Heart left ventricle (tissue), 16 donors: ENCODE data around the gene ZFP91. TPM values are rescaled to one million over a fixed set of nuclear protein-coding genes. Genes with fewer than 3 reads are reported as not detected.

Source experiments
- ATAC-seq, 4 donors: fragments of 200-7000 bp; cut with Tn5 transposase; one replicate each; pipeline ENCODE4 v1.9.1; 2020 to 2022; ENCODE audit warnings: moderate library complexity in 4 of 4, mild to moderate bottlenecking in 3 of 4, moderate number of reproducible peaks in 1 of 4
- DNase-seq, 5 donors: peaks; one replicate each; pipeline ENCODE4 v3.0.0-alpha.2; 2020
- H3K27ac ChIP-seq, 12 donors: fragments of 200-600 bp; sonication (generic) in 4 of 12; one replicate each; pipeline versions ENCODE4 v1.5.0 to v1.8.0; 2016 to 2022; ENCODE audit warnings: mild to moderate bottlenecking in 2 of 12
- H3K27me3 ChIP-seq, 9 donors: fragments of 200-600 bp; sonication (generic) in 2 of 9; one replicate each; pipeline versions ENCODE4 v1.5.1 to v1.8.0; 2016 to 2022; ENCODE audit warnings: mild to moderate bottlenecking in 3 of 9
- H3K36me3 ChIP-seq, 9 donors: fragments of 200-600 bp; sonication (generic) in 2 of 9; one replicate each; pipeline versions ENCODE4 v1.5.0 to v1.8.0; 2018 to 2022; ENCODE audit warnings: mild to moderate bottlenecking in 2 of 9
- H3K4me1 ChIP-seq, 12 donors: fragments of 200-600 bp; sonication (generic) in 4 of 12; one replicate each; pipeline versions ENCODE4 v1.5.0 to v1.8.0; 2016 to 2022; ENCODE audit warnings: mild to moderate bottlenecking in 3 of 12
- H3K4me3 ChIP-seq, 12 donors: fragments of 200-600 bp; sonication (generic) in 4 of 12; one replicate each; pipeline versions ENCODE4 v1.5.0 to v1.8.0; 2017 to 2022; ENCODE audit warnings: mild to moderate bottlenecking in 9 of 12, moderate library complexity in 4 of 12
- H3K9me3 ChIP-seq, 12 donors: fragments of 200-600 bp; sonication (generic) in 4 of 12; one replicate each; pipeline versions ENCODE4 v1.5.0 to v1.8.0; 2016 to 2022; ENCODE audit warnings: mild to moderate bottlenecking in 1 of 12
- CTCF ChIP-seq, 12 donors: fragments of 200-600 bp; sonication (generic) in 4 of 12; IDR thresholded peaks; one replicate each; pipeline versions ENCODE4 v1.5.0 to v1.8.0; 2018 to 2022; ENCODE audit warnings: antibody characterized with exemption in 12 of 12, mild to moderate bottlenecking in 5 of 12
- POLR2A ChIP-seq, 2 donors: fragments of 450-650 bp; IDR thresholded peaks; one replicate each; pipeline ENCODE4 v1.6.1; 2017; ENCODE audit warnings: antibody characterized with exemption in 2 of 2, mild to moderate bottlenecking in 2 of 2, moderate library complexity in 2 of 2
- WGBS, 4 donors: extraction: QIAGEN DNeasy Blood & Tissue Kit in 2 of 4; methylation state at CpG; one replicate each; pipeline versions ENCODE4 v1.1.5 to v1.1.7; 2013 to 2018; 5-methylcytosine and 5-hydroxymethylcytosine counted together
- intact Hi-C, 10 donors: fragments of 100-400 bp; cut with DNase I; formaldehyde crosslinking; loops; one replicate each; pipeline versions ENCODE4 v1.11.1 to v1.14.2; 2022
- polyA plus RNA-seq, 2 donors: library from polyadenylated mRNA; stranded (reverse); fragments of 200-250 nt; gene quantifications; one replicate each; pipeline ENCODE4 v1.2.3, GENCODE V29; 2013
- total RNA-seq, 9 donors: library from RNA; depleted of rRNA in 2 of 9; stranded (reverse); fragments of >200 nt in 2 of 9; fragmentation: NEBNext Ultra II Directional in 3 of 9; extraction: Animal tissue kit (Norgen Biotek cat#: 25700) in 3 of 9; gene quantifications; one replicate each; pipeline versions ENCODE4 v1.1.0 to v1.2.4, GENCODE V29; 2016 to 2023
- donor health status: ischemic (EF 13 %, LVEDD 7.1; RV severe dilation, severe dysfunction).
- donor health status: healthy with polysubstance abuse.
- donor health status: DM: no; HTN: yes; CAD: no.
- donor health status: DM: no; HTN: no; CAD: no.
- donor health status: ischemic (EF 25% LVEDD 6.9; RV normal size, moderate dysfunction).
- donor health status: ischemic (EF 25% LVEDD 5.7; RV mildly dilated, moderate dysfunction).
- donor health status: healthy.
- donor health status: DM: yes; HTN: yes; CAD: no.
- donor health status: ischemic (EF 35%, LVEDD 5.7; RV mildly dilated, moderate dysfunction).
- donor health status: nonischemic (EF 11% LVEDD 7.7; RV severe dilation, severe dysfunction).
- donor health status: DM: yes; HTN: yes; CAD: no.
- donor health status: PGD.
- donor health status: ischemic (EF 29% LVEDD 5.4; RV normal size, mild dysfunction).
- donor health status: nonischemic (EF 23%, LVEDD 6.1; RV moderate dilation, normal function).

Gene ZFP91
- total and polyA plus RNA-seq, 11 donors, result 11.2 to 67.0 (median 60.6) TPM

GRCh38 chr11:58549644-58550043, 29.2 kb upstream of the ZFP91 start:
- Histone ChIP-seq H3K4me1 (peaks cover 0 to 6% (median 0%) of the 10 kb centered on the region in 12 donors), H3K27ac (peak overlapping the region in 1 of 12 donors; percentile 43), H3K4me3 (no peak overlapping the region), H3K27me3 (no peaks in the 10 kb centered on the region), H3K9me3 (no peaks in the 10 kb centered on the region), H3K36me3 (peaks cover 0 to 100% (median 98%) of the 10 kb centered on the region in 9 donors)
- 46 to 65% (median 60%) methylated on average over 7 of the region's 7 CpGs for WGBS, 4 donors
- DNase-seq, result peak in 3 of 5 donors; percentile 12 to 64 (median 54)
- TF ChIP-seq POLR2A (IDR thresholded peaks at IDR 0.05) (no peak), CTCF (IDR thresholded peaks at IDR 0.05) (no peak)
- intact Hi-C loops, result no loop called here
- peak; percentile 83 to 95 (median 94) for ATAC-seq

- H3K4me3 ChIP-seq, result no peak overlapping the region
- no peaks in the 10 kb centered on the region for H3K9me3 ChIP-seq
- no peak overlapping the region for H3K27ac ChIP-seq
- H3K36me3 ChIP-seq, result peaks cover 0 to 70% (median 49%) of the 10 kb centered on the region in 9 donors
- no peak for ATAC-seq
- DNase-seq, result no peak
- H3K4me1 ChIP-seq, result peaks cover 0 to 6% (median 0%) of the 10 kb centered on the region in 12 donors
- intact Hi-C loops, result no loop called here
- no peak for TF ChIP-seq POLR2A (IDR thresholded peaks at IDR 0.05)
- TF ChIP-seq CTCF (IDR thresholded peaks at IDR 0.05), result no peak
- H3K27me3 ChIP-seq, result no peaks in the 10 kb centered on the region
- WGBS, 4 donors, result 42 to 90% (median 65%) methylated on average over 2 of the region's 2 CpGs
Measured at GRCh38 chr11:58560842-58561241, 18.0 kb upstream of the ZFP91 start.

- peaks cover 0 to 6% (median 0%) of the 10 kb centered on the region in 12 donors for H3K4me1 ChIP-seq
- 65 to 76% (median 70%) methylated on average over 2 of the region's 2 CpGs for WGBS, 4 donors
- H3K9me3 ChIP-seq, result no peaks in the 10 kb centered on the region
- no peak for TF ChIP-seq POLR2A (IDR thresholded peaks at IDR 0.05)
- no peak for TF ChIP-seq CTCF (IDR thresholded peaks at IDR 0.05)
- H3K27me3 ChIP-seq, result no peaks in the 10 kb centered on the region
- intact Hi-C loops, result no loop called here
- DNase-seq (no peak), ATAC-seq (no peak)
- H3K27ac ChIP-seq, result no peak overlapping the region
- H3K36me3 ChIP-seq, result peaks cover 0 to 77% (median 56%) of the 10 kb centered on the region in 9 donors
- no peak overlapping the region for H3K4me3 ChIP-seq
Measured at GRCh38 chr11:58561394-58562098, 17.3 kb upstream of the ZFP91 start.

- intact Hi-C loops, result no loop called here
- Histone ChIP-seq H3K27me3 (no peaks in the 10 kb centered on the region), H3K4me3 (no peak overlapping the region), H3K9me3 (no peaks in the 10 kb centered on the region), H3K27ac (no peak overlapping the region), H3K36me3 (peaks cover 0 to 85% (median 65%) of the 10 kb centered on the region in 9 donors), H3K4me1 (peaks cover 0 to 8% (median 0%) of the 10 kb centered on the region in 12 donors)
- no peak for ATAC-seq
- no peak for DNase-seq
- no peak for TF ChIP-seq CTCF (IDR thresholded peaks at IDR 0.05)
- TF ChIP-seq POLR2A (IDR thresholded peaks at IDR 0.05), result no peak
Measured at GRCh38 chr11:58562375-58562800, 16.5 kb upstream of the ZFP91 start.
